ENCODE results near the gene CANT1.
"Not testable (repeated sequence)": the region's sequence is repeated elsewhere in the genome, so short reads cannot be mapped to it uniquely, and the experiment has no call there.

CANT1 gene

GRCh38 chr17:78977997-78978973 lies 31.3 kb downstream of the CANT1 start:
- DNase-seq (ENCODE audit: low spot score): no peak

DNA sequence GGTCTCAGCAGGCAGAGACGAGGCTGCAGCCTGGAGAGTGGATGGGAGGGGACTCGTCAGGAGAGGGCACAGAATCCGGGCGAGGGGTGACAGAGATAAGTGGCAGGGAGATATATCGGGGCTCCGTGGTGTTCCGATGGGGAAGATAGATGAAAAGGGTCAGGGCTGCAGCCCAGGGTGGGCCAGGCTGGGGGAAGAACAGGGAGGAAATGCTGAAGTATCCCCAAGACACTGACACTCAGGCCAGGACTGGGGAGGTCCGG lies 32.0 kb downstream of the CANT1 start:
- DNase-seq (ENCODE audit: low spot score): no peak
- FAIRE-seq: no peak

More at GRCh38 chr17:78977997-78978973, 31.3 kb downstream of the CANT1 start:
- FAIRE-seq: peak; percentile 17

GRCh38 chr17:78976907-78977680 lies 32.5 kb downstream of the CANT1 start:
- DNase-seq (ENCODE audit: low spot score) (no peak), FAIRE-seq (no peak)

- no peak for DNase-seq (ENCODE audit: low spot score)
- FAIRE-seq: peak; percentile 76
These were observed 34.7 kb downstream of the CANT1 start for GRCh38 chr17:78974635-78975591.

GRCh38 chr17:78973792-78974520 lies 35.6 kb downstream of the CANT1 start:
- DNase-seq (ENCODE audit: low spot score): no peak
- no peak for FAIRE-seq

DNA sequence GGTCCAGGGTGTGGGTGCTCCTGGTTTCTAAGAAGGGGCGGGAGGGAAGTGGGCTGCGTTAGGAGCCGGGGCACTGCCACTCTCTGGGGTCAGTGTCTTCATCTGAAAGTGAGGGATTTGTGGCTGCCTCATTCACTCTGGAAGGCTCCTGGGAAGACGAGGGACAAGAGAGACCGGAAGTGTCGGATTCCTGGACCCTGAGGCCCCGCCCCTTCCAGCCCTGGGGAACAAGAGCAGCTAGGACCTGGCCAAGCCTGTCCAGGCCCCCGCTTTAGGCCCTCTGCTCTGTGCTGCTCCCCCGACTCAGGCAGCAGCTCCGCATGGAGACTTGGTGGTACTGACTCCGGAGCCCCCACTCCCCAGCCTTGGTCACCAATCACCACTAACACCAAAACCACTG lies 36.4 kb downstream of the CANT1 start:
- no peak for FAIRE-seq
- DNase-seq (ENCODE audit: low spot score): no peak

DNA sequence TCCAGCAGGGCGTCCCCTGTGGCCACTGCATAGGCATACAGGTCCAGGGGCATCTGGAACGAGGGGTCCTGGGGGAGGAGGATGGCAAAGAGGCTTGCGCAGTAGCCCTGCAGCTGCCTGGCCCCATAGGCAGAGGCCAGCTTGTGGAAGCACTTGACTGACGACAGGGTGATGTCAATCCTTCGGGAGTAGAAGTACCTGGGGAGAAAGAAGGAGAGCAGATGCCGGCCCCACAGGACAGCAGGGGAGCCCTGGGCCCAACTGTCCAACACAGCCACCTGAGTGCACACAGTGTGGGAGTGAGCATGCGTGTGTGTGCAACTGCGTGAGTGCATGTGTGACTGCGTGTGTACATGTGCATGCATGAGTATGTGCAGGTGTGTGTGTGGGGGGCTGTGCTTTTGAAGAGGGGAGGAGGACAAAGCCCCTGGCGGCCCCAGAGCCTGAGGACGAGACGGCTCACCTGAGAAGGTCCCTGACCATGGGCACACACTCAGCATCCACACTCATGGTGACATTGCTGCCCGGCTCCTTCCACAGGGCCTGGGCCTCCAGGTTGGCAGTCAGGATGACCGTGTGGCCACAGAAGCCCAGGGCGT lies 37.0 kb downstream of the CANT1 start:
- FAIRE-seq: no peak

DNA sequence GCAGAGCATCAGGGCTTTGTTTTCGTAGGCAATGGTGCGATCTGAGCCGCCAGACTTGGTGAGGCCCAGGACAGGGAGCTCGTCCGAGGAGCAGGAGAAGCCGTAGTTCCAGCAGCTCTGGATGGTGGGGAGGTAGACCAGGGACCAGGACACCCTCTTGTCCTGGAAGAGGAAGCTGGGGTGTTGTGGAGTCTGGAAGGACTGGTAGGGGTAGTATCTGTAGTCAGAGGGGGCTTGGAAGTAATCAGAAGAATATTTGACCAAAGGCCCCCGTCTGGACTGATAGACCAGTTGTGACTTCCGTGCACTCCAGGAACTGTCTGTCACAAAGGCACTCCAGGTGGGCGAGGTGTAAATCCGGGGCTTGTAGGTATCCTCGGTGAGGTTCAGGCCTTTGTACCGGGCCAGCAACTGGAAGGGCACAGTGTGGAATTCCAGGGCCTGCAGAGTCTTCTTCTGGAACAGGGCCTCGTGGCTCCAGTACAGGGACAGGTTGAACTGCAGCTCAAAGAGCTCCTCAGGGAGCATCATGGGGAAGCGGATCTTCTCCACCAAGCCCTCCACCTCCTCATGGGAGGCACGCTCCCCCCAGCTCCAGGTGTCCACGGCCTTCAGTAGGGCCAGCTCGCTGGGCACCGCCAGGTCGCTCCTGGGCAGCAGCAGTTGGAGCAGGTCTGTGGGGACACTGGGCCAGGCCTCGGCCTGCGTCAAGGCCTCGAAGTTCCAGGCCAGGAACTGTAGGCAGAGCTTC lies 37.6 kb downstream of the CANT1 start:
- no peak for DNase-seq (ENCODE audit: low spot score)
- FAIRE-seq: no peak

More for the DNA sequence above, 37.0 kb downstream of the CANT1 start:
- no peak for DNase-seq (ENCODE audit: low spot score)

DNA sequence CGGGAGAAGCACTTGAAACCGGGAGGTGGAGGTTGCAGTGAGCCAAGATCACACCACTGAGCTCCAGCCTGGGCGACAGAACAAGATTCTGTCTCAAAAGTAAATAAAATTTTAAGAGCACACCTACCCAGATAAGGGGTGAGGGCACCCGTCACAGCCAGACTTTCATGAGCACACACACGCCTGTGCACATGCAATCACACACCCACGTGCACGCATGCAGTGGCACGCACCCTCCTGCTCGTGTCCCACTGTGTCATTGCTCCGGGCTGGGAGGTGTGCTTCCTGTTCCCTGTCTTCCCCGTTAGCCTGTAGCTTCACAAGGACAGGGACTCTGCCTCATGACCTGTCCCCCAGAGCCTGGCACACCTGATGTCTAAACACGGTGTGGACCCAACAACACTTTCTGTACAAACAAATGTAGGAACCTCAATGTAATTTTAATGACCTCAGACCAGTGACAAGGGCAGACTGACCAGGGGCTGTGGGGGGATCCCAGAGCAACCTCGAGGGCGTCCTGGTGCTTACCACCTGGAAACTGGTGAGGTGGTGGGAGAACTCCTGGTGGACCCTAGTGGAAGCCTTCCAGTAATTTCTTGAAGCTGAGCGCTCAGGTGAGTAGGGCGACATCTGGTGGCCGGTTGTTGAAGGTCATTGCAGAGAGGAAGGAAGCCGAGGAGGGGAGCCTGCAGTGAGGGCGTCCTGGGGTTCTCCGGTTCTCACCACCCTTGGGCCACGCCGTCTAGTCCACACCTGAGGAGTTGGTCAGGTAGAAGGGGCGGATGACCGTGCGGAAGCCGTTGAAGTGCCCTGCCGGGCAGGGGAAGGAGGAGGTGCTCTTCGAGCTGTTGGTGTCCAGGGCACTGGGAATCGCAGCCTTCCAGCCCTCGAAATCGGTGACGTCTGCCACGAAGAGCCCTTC lies 38.5 kb downstream of the CANT1 start:
- DNase-seq (ENCODE audit: low spot score): peak; percentile 85
- FAIRE-seq: no peak

DNA sequence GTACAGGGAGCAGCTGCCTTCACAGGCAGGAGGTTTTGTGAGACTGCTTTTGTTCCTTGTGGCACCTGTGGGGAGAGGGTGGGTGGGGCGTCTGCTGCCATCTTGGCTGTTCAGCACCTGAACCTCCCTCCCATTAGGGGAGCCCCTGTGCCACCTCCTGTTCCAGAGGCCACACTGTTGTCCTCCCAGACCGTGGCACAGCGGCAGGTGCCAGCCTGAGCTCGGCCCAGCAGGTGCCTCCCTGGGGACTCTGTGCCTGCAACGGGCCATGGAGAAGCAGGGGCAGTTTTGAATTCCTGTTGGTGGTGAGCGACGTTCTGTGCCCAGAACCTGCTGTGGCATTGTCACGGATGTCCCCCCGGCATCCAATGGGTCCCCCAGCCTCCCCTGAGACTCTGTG lies 39.7 kb downstream of the CANT1 start:
- FAIRE-seq: no peak

GRCh38 chr17:78967782-78968362 lies 41.7 kb downstream of the CANT1 start:
- no peak for DNase-seq (ENCODE audit: low spot score)
- FAIRE-seq: no peak

More for the DNA sequence above, 39.7 kb downstream of the CANT1 start:
- DNase-seq (ENCODE audit: low spot score): no peak

GRCh38 chr17:78966910-78967600 lies 42.5 kb downstream of the CANT1 start:
- no peak for DNase-seq (ENCODE audit: low spot score)
- no peak for FAIRE-seq

GRCh38 chr17:78966123-78966813 lies 43.3 kb downstream of the CANT1 start:
- FAIRE-seq (peak; percentile 82), DNase-seq (ENCODE audit: low spot score) (no peak)

DNA sequence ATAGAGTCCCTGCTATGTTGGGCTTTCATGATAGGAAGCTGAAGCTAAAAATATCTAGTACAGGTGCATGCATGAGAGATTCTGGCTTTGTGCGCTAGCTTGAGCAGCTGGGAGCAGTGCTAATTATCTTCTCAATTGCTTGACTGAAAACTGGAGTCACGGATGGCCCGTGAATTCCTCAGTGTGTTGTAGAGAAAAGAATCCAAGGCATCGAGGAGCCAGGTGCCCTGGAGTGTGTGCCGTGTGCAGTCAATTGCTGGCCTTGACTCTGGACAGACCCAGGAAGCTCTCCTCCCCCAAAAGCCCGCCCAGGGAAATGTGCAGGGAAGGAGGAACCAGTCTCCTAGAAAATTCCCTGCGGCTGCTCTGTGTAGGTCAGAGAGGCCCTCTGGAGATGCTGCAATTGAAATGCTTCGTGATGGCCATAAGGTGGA lies 44.1 kb downstream of the CANT1 start:
- DNase-seq (ENCODE audit: low spot score) (no peak), FAIRE-seq (no peak)

DNA sequence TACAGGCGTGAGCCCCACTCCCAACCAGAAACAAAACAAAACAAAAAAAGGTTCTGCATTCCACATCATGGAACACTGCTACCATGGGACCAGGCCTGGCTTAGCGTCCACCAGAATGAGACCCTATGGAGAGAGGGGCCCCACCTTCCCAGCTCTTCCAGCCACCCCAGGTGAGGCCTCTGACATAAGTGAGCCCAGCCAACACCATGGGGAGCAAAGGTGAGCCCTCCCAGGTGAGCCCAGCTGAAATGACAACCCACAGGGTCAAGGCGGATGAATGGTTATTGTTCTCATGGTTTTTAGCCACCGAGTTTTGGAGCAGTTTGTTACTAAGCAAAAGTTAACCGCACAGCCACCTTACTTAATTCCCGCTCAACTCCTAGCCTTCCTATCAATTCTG lies 46.2 kb downstream of the CANT1 start:
- FAIRE-seq (no peak), DNase-seq (ENCODE audit: low spot score) (no peak)

- FAIRE-seq; DNase-seq (ENCODE audit: low spot score): not testable (repeated sequence)
These were observed 46.6 kb downstream of the CANT1 start for GRCh38 chr17:78962984-78963348.

All from urothelium cell line (cell line).